K562 (cell line): Measurements from ENCODE around the gene FGF21. TPM values are rescaled to one million over a fixed set of nuclear protein-coding genes. Genes with fewer than 3 reads are reported as not detected.

ENCODE experiments used
- DACH1 ChIP-seq: fragments of 450-650 bp; IDR thresholded peaks from 2 replicates; pipeline ENCODE4 v1.6.1; 2018; ENCODE audit not compliant: partially characterized antibody
- EP400 ChIP-seq: fragments of 450-650 bp; IDR thresholded peaks from 2 replicates; pipeline ENCODE4 v1.6.1; 2017; ENCODE audit warnings: antibody characterized with exemption, mild to moderate bottlenecking, moderate library complexity
- HCFC1 ChIP-seq: IDR thresholded peaks from 2 replicates; pipeline ENCODE4 v1.6.1; 2012; ENCODE audit warnings: low read depth, low read length, improper control_type of control experiment
- HDAC6 ChIP-seq: IDR thresholded peaks from 2 replicates; pipeline ENCODE4 v1.6.1; 2012; ENCODE audit warnings: low read depth, mild to moderate bottlenecking, control low read depth, inconsistent platforms, low read length, moderate library complexity
- HINFP ChIP-seq: fragments of 450-650 bp; conservative IDR thresholded peaks from 2 replicates; pipeline ENCODE4 v1.6.1; 2016; ENCODE audit warnings: missing genetic modification characterization, low read depth, mild to moderate bottlenecking, control low read depth, missing compliant biosample characterization
- KAT7 ChIP-seq: sonication (generic); formaldehyde crosslinking; IDR thresholded peaks from 2 replicates; pipeline ENCODE4 v1.8.0; 2022; ENCODE audit warnings: missing genetic modification reagents, mild to moderate bottlenecking, borderline replicate concordance
- MAFG ChIP-seq: fragments of 450-650 bp; conservative IDR thresholded peaks from 2 replicates; pipeline ENCODE4 v1.6.1; 2016; ENCODE audit warnings: missing genetic modification characterization, missing compliant biosample characterization
- MBD1 ChIP-seq: fragments of 250-450 bp; sonication (Bioruptor Pico); IDR thresholded peaks from 2 replicates; pipeline ENCODE4 v1.8.0; 2022; ENCODE audit warnings: inconsistent platforms
- MBD2 ChIP-seq: sonication (generic); IDR thresholded peaks from 2 replicates; pipeline ENCODE4 v1.6.1; 2016; ENCODE audit warnings: low read depth, borderline replicate concordance
- NCOA6 ChIP-seq: fragments of 450-650 bp; IDR thresholded peaks from 2 replicates; pipeline ENCODE4 v1.6.1; 2017; ENCODE audit warnings: mild to moderate bottlenecking
- PHF20 ChIP-seq: fragments of 450-650 bp; IDR thresholded peaks from 2 replicates; pipeline ENCODE4 v1.6.1; 2018; ENCODE audit not compliant: partially characterized antibody
- POU5F1 ChIP-seq: fragments of 150-350 bp; IDR thresholded peaks from 2 replicates; pipeline ENCODE4 v1.6.1; 2014; ENCODE audit warnings: borderline replicate concordance, low read length, low read depth, mild to moderate bottlenecking; ENCODE audit not compliant: partially characterized antibody
- SIX5 ChIP-seq, 2 experiments: IDR thresholded peaks; 2 replicates each; pipeline ENCODE4 v1.6.1; 2011; ENCODE audit warnings: low read length in 2 of 2, borderline replicate concordance in 1 of 2, low read depth in 1 of 2, mild to moderate bottlenecking in 1 of 2, moderate library complexity in 1 of 2; ENCODE audit not compliant: insufficient read depth in 1 of 2
- SNIP1 ChIP-seq: fragments of 450-650 bp; IDR thresholded peaks from 2 replicates; pipeline ENCODE4 v1.7.1; 2017; ENCODE audit warnings: low read depth, mild to moderate bottlenecking
- SP1 ChIP-seq: sonication (generic); formaldehyde crosslinking; IDR thresholded peaks from 2 replicates; pipeline ENCODE4 v1.8.1; 2022; ENCODE audit warnings: mild to moderate bottlenecking, missing genetic modification reagents
- ZNF124 ChIP-seq: sonication (generic); formaldehyde crosslinking; IDR thresholded peaks from 2 replicates; pipeline ENCODE4 v1.8.1; 2022; ENCODE audit warnings: missing genetic modification reagents
- ZNF143 ChIP-seq: sonication (generic); formaldehyde crosslinking; IDR thresholded peaks from 2 replicates; pipeline ENCODE4 v1.9.0; 2022; ENCODE audit warnings: mild to moderate bottlenecking, missing genetic modification reagents
- ZNF224 ChIP-seq: sonication (generic); formaldehyde crosslinking; IDR thresholded peaks from 2 replicates; pipeline ENCODE4 v1.8.0; 2022; ENCODE audit warnings: mild to moderate bottlenecking, missing genetic modification reagents
- polyA plus RNA-seq, 8 experiments: library from polyadenylated mRNA; depleted of rRNA in 4 of 8; stranded (reverse) in 5 of 8; unstranded in 3 of 8; fragments of >200 nt; fragmentation: Nextera tagmentation in 2 of 8; fragmentation: Illumina TruSeq in 1 of 8; extraction: Ambion mirVana in 2 of 8; extraction: Trizol in 1 of 8; gene quantifications; 2 replicates each; pipeline versions ENCODE4 v1.2.1 to v1.2.3, GENCODE V29; 2011 to 2014; ENCODE audit warnings: inconsistent platforms in 1 of 8, missing spikeins in 1 of 8
- total RNA-seq, 7 experiments: library from RNA; depleted of rRNA in 6 of 7; stranded (reverse); fragments of >200 nt in 6 of 7; fragmentation: Illumina TruSeq in 2 of 7; extraction: Trizol in 2 of 7; gene quantifications; 2 replicates each; pipeline versions ENCODE4 v1.2.1 to v1.2.3, GENCODE V29; 2011 to 2021; ENCODE audit warnings: low replicate concordance in 1 of 7

Gene FGF21
- total and polyA plus RNA-seq, 9 of the 15 experiments (the other 6 are each of a cell fraction or from before 2014, with no cell fraction given): 0.04 to 0.77 (median 0.09) TPM; not detected in 6

GRCh38 chr19:48746738-48747575 lies 8.4 kb upstream of the FGF21 start, which contains the start of gene IZUMO1 (continued):
- TF ChIP-seq HDAC6: no peak
- TF ChIP-seq SP1 (CRISPR knock-in tag): peak; percentile 85
- TF ChIP-seq POU5F1: peak; percentile 51
- TF ChIP-seq ZNF224: no peak
- TF ChIP-seq ZNF124 (CRISPR knock-in tag): no peak
- TF ChIP-seq MBD2: peak; percentile 79
- peak; percentile 97 for TF ChIP-seq HCFC1
- TF ChIP-seq PHF20: no peak
- no peak for TF ChIP-seq MAFG
- peak; percentile 67; the same call in 1 of the 2 replicates for TF ChIP-seq MBD1 (CRISPR knock-in tag)
- TF ChIP-seq NCOA6: no peak
- TF ChIP-seq ZNF143: peak; percentile 98
- peak; percentile 93 to 96 for TF ChIP-seq SIX5 (IDR thresholded peaks at IDR 0.05; ENCODE audit: borderline replicate concordance in 1 of 2, insufficient read depth in 1 of 2, low read depth in 1 of 2, low read length in 2 of 2)
- TF ChIP-seq DACH1: no peak
- TF ChIP-seq HINFP (tag): no peak; the same call in 1 of the 2 replicates
- TF ChIP-seq KAT7 (CRISPR knock-in tag): no peak
- 0 out of 2 replicates have a peak, but pooled peaks have one; percentile 42 for TF ChIP-seq EP400
- no peak for TF ChIP-seq SNIP1
